Stimulated activated naive CD8-positive, alpha-beta T cell treated with anti-CD3 and anti-CD28 coated beads, Interleukin-15, Interleukin-2, amounts not matched to agents 100 ng/mL and 50 ng/mL, for 24 hours (primary cell): ENCODE results near the gene CEACAM20.
"Not testable (repeated sequence)": the region's sequence is repeated elsewhere in the genome, so short reads cannot be mapped to it uniquely, and the experiment has no call there.

ENCODE experiments used
- H3K27ac Mint-ChIP-seq: one replicate; pipeline ENCODE4 v1.8.0; 2021; ENCODE audit warnings: mild to moderate bottlenecking, mixed read lengths
- H3K27me3 Mint-ChIP-seq: one replicate; pipeline ENCODE4 v1.8.0; 2021; ENCODE audit warnings: mixed read lengths
- H3K36me3 Mint-ChIP-seq: one replicate; pipeline ENCODE4 v1.8.0; 2021; ENCODE audit warnings: low read depth, mixed read lengths
- H3K4me1 Mint-ChIP-seq: one replicate; pipeline ENCODE4 v1.8.0; 2021; ENCODE audit warnings: low read depth, mixed read lengths
- H3K4me3 Mint-ChIP-seq: one replicate; pipeline ENCODE4 v1.8.0; 2021; ENCODE audit warnings: mild to moderate bottlenecking, mixed read lengths
- H3K9me3 Mint-ChIP-seq: one replicate; pipeline ENCODE4 v1.8.0; 2021; ENCODE audit warnings: mixed read lengths

CEACAM20 gene

DNA sequence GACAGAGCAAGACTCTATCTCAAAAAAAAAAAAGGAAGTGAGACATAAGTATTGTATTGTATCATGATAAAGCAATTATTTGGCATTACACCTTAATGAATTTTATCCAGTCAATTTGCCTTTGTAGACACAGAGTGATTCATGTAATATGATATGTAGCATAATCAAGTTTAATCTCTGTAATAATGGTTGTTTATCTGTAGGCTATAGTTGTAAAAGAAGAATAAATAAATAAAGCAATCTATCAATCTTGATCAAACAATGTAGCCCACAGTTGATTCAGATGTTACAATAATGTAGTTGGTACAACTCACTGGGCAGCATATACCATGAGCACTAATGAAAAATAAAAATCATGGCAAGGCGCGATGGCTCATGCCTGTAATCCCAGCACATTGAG is 28.5 kb upstream of the CEACAM20 start:
- Mint-ChIP-seq H3K9me3 (peaks cover 12% of the 10 kb centered on the region), H3K27me3 (peaks cover 17% of the 10 kb centered on the region), H3K4me1 (no peaks in the 10 kb centered on the region), H3K4me3 (no peak overlapping the region), H3K27ac (no peak overlapping the region), H3K36me3 (no peaks in the 10 kb centered on the region)

DNA sequence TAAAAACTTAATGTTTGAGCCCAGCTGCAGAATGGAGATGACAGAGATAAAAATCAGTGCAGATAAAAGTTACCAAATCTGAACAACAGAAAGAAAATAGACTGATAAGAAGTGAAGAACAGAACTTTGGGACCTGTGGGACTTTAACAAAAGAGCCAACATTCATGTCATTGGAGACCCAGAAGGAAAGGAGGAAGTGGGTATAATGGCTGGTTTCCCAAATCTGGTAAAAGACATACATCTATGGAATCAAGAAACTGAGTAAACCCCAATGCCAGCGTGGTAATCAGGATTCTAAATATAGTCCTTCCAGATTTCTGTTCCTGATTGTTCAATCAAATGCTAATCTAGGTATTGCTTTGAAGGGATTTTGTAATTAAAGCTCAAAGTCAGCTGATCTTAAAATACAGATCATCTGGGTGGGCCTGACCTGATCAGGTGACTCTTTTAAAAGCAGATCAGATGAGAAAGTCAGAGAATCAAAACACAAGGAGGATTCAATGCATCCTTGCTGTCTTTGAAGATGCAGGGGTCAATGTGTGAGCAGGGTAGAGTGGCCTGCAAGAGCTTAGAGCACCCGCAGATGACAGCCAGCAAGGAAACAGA is 25.3 kb upstream of the CEACAM20 start:
- H3K27me3 Mint-ChIP-seq, result peaks cover 14% of the 10 kb centered on the region
- H3K4me1 Mint-ChIP-seq, result no peaks in the 10 kb centered on the region
- peaks cover 12% of the 10 kb centered on the region for H3K9me3 Mint-ChIP-seq
- no peak overlapping the region for H3K27ac Mint-ChIP-seq
- no peaks in the 10 kb centered on the region for H3K36me3 Mint-ChIP-seq
- H3K4me3 Mint-ChIP-seq, result no peak overlapping the region

DNA sequence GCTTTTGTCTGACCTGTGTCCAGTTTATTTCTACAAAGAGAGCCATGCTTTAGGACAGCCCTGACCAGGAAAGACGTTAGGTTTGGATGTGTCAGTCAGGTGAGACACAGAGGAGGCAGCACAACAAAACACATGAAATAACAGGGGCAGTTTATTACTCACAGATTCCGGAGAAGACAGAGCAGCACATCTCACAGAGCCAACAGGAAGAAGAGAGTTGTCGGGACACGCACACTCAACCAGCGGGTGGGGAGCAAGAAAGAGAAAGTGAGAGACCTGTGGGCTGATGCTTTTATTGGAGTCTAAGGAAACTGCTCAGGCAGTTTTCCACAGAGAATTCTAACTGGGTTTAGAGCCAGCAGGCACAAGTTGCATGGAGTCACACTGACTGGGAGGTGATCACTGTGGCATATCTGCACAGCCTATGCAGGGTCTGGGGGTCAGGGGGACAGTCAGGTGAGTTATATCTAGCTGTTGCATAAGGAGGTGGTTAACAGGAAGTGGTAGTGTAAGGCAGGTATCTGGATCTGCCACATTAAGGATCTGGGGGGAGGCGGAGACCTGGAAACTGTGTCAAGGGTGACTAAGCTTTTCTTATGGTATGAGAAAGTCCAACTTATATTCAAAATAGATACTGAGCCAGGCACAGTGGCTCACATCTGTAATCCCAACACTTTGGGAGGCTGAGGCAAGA is 24.1 kb upstream of the CEACAM20 start:
- H3K9me3 Mint-ChIP-seq, result peaks cover 12% of the 10 kb centered on the region
- peaks cover 14% of the 10 kb centered on the region for H3K27me3 Mint-ChIP-seq
- H3K4me3 Mint-ChIP-seq, result no peak overlapping the region
- H3K4me1 Mint-ChIP-seq, result no peaks in the 10 kb centered on the region
- no peaks in the 10 kb centered on the region for H3K36me3 Mint-ChIP-seq
- no peak overlapping the region for H3K27ac Mint-ChIP-seq

DNA sequence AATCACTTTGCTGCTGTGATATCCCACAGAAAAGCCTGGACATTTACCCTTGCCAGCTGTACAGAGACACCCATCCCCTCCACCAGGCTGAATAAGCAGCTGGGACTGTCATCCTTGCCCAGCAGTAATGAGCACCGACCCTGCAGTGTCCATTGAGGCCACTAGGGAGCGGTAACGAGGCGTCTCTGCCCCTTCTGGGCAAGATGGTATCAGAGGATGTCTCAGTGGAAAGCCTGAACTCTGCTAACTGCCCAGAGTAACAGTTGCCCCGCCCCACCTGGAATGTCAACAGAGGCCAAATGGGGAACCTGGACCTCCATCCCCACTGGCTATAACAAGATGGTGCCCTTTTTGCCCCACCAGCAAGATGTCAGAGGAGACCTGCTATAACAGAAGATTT is 22.8 kb upstream of the CEACAM20 start:
- H3K27me3 Mint-ChIP-seq, result peaks cover 14% of the 10 kb centered on the region

DNA sequence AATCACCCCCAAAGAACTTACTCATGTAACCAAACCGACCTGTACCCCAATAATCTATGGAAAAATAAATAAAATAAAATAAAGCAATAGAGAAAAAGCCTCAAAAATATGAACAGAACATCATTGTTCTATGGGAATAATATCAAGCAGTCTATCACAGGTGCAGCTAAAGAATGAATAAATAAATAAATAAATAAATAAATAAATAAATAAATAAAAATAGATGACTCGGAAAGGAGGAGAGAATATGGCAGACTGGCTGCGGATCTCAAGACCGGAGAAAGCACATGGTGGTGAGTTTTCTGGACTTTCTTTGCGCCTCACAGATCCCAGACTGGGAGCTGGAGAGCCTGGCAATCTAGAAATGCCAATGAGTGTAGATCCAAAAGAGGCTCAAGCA is 22.4 kb upstream of the CEACAM20 start:
- H3K4me3 Mint-ChIP-seq, result no peak overlapping the region
- peaks cover 14% of the 10 kb centered on the region for H3K27me3 Mint-ChIP-seq
- H3K9me3 Mint-ChIP-seq, result peaks cover 20% of the 10 kb centered on the region
- no peak overlapping the region for H3K27ac Mint-ChIP-seq
- no peaks in the 10 kb centered on the region for H3K36me3 Mint-ChIP-seq
- no peaks in the 10 kb centered on the region for H3K4me1 Mint-ChIP-seq

More for the DNA sequence above, 22.8 kb upstream of the CEACAM20 start:
- Mint-ChIP-seq H3K9me3 (peaks cover 20% of the 10 kb centered on the region), H3K36me3 (no peaks in the 10 kb centered on the region), H3K4me1 (no peaks in the 10 kb centered on the region), H3K4me3 (no peak overlapping the region), H3K27ac (no peak overlapping the region)

DNA sequence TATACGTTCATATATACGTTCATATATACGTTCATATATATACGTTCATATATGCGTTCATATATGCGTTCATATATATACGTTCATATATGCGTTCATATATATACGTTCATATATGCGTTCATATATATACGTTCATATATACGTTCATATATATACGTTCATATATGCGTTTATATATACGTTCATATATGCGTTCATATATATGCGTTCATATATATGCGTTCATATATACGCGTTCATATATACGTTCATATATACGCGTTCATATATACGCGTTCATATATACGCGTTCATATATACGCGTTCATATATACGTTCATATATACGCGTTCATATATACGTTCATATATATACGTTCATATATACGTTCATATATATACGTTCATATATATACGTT is 21.5 kb upstream of the CEACAM20 start:
- Mint-ChIP-seq H3K9me3 (peaks cover 20% of the 10 kb centered on the region), H3K27me3 (peaks cover 14% of the 10 kb centered on the region)
- H3K36me3 Mint-ChIP-seq, H3K4me1 Mint-ChIP-seq, H3K4me3 Mint-ChIP-seq, H3K27ac Mint-ChIP-seq: not testable (repeated sequence)

DNA sequence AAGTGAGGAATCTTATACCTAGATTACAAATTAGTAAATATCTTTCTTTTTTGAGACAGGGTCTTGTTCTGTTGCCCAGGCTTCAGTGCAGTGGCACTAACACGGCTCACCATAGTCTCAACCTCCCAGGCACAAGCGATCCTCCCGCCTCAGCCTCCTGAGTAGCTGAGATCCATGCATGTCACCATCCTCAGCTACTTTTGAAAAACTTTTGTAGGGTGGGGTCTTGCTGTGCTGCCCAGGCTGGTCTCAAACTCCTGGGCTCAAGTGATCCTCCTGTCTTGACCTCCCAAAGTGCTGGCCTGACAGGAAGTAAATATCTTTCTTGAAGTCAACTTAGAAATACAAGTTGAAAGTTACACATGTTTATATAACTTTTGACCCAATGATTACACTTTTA is 20.0 kb upstream of the CEACAM20 start:
- H3K9me3 Mint-ChIP-seq, result peaks cover 18% of the 10 kb centered on the region
- no peak overlapping the region for H3K4me3 Mint-ChIP-seq
- H3K27ac Mint-ChIP-seq, result no peak overlapping the region
- H3K27me3 Mint-ChIP-seq, result peaks cover 9% of the 10 kb centered on the region
- H3K4me1 Mint-ChIP-seq, result no peaks in the 10 kb centered on the region
- H3K36me3 Mint-ChIP-seq, result no peaks in the 10 kb centered on the region

DNA sequence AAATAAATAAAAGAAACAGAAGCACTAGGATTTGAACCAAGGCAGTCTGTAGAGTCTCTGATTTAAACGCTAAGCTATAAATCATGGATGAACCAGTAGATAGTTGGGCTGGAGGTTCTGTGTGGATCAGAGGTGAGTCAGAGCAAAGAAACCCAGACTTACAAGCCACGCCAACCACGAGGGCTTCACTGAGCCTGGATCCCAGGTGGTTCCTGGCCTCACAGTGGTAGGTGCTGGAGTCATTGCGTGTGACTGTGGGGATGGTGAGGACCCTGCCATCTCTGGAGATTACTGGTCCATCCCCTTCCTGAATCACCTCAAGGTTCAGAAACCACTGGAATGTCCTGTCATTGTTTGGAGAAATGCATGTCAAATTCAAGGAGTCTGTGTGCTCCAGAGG is 19.3 kb upstream of the CEACAM20 start:
- no peaks in the 10 kb centered on the region for H3K4me1 Mint-ChIP-seq
- H3K36me3 Mint-ChIP-seq, result no peaks in the 10 kb centered on the region
- H3K4me3 Mint-ChIP-seq, result no peak overlapping the region

DNA sequence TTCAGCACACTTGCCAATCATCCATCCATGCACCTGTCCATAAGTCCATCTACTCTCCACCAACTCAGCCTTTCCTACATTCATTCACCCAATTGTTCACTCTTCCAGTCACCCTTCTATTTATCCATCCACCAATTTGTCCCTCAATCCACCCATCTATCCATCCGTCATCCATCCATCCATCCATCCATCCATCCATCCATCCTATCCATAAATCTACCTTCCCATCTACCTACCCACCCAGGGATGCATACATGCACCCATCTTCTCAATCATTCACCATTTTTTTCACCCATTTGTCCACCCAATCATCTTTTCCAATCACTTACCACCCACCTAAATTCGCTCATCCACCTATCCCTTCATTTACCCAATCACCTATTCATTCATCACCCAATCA is 14.6 kb upstream of the CEACAM20 start:
- Mint-ChIP-seq H3K4me1 (no peaks in the 10 kb centered on the region), H3K36me3 (no peaks in the 10 kb centered on the region), H3K9me3 (peaks cover 16% of the 10 kb centered on the region), H3K27me3 (peaks cover 10% of the 10 kb centered on the region), H3K4me3 (no peak overlapping the region), H3K27ac (no peak overlapping the region)

More for the DNA sequence above, 19.3 kb upstream of the CEACAM20 start:
- H3K9me3 Mint-ChIP-seq, result peaks cover 17% of the 10 kb centered on the region
- H3K27me3 Mint-ChIP-seq, result peaks cover 4% of the 10 kb centered on the region
- no peak overlapping the region for H3K27ac Mint-ChIP-seq

DNA sequence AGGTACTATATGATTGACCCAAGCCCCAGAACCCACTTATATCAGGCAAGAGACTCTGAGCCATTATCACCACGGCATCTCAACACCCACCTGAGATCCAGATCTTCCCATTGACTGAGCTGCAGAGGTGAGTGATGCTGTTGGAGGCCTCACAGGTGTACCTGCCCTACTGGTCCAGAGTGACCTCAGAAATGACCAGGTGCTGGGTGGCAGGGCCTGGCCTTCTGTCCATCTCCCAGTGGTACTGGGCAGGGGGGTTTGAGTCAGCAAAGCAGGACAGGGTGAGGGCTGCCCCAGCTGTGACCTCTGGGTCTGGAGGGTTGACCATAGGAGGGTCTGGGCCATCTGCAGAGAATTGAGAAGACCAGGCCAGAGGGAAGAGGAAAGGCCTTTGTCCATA is 13.2 kb upstream of the CEACAM20 start:
- H3K4me3 Mint-ChIP-seq, result no peak overlapping the region
- H3K36me3 Mint-ChIP-seq, result no peaks in the 10 kb centered on the region

DNA sequence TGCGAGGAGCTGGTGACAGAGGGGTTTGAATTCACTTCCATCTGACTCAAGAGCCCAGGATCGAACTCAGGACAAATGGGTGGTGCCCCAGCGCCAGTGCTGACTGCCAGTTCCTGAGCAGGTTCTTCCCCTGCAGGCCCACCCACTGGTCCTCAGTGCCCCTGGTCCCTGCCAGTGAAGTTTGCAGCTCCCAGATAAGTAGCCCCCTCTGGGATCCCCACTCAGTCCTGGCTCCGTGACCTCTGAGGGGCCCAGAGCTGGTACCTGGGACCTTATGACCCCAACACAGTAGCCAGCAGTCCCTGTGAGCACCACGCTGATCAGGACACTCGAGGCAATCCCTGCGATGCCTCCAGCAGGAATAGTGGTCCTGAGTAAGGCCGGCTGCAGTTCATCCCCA is 11.3 kb upstream of the CEACAM20 start:
- no peak overlapping the region for H3K4me3 Mint-ChIP-seq
- peaks cover 22% of the 10 kb centered on the region for H3K9me3 Mint-ChIP-seq
- H3K4me1 Mint-ChIP-seq, result no peaks in the 10 kb centered on the region
- H3K27me3 Mint-ChIP-seq, result peaks cover 18% of the 10 kb centered on the region
- H3K27ac Mint-ChIP-seq, result no peak overlapping the region
- H3K36me3 Mint-ChIP-seq, result no peaks in the 10 kb centered on the region

More for the DNA sequence above, 13.2 kb upstream of the CEACAM20 start:
- Mint-ChIP-seq H3K27me3 (peaks cover 15% of the 10 kb centered on the region), H3K9me3 (peaks cover 19% of the 10 kb centered on the region), H3K4me1 (no peaks in the 10 kb centered on the region), H3K27ac (no peak overlapping the region)

DNA sequence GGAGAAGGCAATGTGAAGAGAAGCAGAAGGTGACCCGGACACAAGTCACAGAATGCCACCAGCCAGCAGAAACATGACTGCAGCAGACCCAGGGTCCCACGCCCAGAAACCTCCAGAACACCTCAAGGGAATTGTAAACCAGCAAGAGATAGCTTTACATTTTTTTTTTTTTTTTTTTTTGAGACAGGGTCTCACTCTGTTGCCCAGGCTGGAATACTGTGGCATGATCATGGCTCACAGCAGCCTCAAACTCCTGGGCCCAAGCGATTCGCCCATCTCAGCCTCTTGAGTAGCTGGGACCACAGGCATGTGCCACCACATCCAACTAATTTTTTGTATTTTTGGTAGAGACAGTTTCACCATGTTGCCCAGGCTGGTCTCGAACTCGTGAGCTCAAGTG is 10.5 kb upstream of the CEACAM20 start:
- Mint-ChIP-seq H3K4me1 (no peaks in the 10 kb centered on the region), H3K4me3 (no peak overlapping the region), H3K27ac (no peak overlapping the region), H3K36me3 (no peaks in the 10 kb centered on the region), H3K27me3 (peaks cover 18% of the 10 kb centered on the region), H3K9me3 (peaks cover 26% of the 10 kb centered on the region)

DNA sequence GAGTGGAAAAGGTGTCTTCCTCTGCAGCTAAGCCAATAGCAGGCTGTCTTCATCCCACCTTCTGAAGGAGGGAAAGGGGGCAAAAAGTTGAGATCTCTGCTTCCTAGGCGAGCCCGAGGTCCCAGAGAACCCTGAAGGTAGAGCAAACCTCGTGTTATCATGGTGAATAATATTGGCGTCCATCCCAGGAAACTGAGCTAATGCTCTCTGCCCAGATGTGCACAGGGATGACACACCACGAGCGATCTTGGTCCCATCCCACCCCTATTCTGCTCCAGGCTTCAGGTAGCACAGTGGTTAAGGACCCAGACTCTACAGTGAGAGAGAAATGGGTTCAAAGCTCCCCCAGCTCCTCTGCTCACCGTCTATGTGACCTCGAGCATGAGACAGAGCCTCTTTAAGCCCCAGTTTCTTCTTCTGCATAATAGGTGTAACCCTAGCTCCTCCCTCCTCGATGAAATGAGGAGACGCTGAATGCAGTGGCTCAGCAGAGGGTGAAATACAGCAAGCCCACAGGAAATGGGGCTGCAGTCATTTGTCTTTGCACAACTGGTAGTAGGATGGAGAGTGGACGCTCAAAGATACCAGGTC is 9.9 kb upstream of the CEACAM20 start:
- Mint-ChIP-seq H3K36me3 (no peaks in the 10 kb centered on the region), H3K27ac (no peak overlapping the region), H3K4me1 (no peaks in the 10 kb centered on the region), H3K9me3 (peaks cover 25% of the 10 kb centered on the region), H3K27me3 (peaks cover 18% of the 10 kb centered on the region), H3K4me3 (no peak overlapping the region)

DNA sequence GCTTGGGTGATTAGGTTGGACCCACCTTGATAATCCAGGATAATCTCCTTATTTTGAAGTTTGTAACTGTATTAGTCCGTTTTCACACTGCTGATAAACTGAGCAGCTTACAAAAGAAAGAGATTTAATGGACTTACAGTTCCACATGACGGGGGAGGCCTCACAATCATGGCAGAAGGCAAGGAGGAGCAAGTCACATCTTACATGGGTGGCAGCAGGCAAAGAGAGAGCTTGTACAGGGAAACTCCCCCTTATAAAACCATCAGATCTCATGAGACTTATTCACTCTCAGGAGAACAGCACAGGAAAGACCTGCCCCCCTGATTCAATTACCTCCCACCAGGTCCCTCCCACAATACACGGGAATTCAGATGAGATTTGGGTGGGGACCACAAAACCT is 5.9 kb upstream of the CEACAM20 start:
- not testable (repeated sequence) for H3K27ac Mint-ChIP-seq, H3K27me3 Mint-ChIP-seq, H3K4me1 Mint-ChIP-seq, H3K4me3 Mint-ChIP-seq, H3K36me3 Mint-ChIP-seq
- peaks cover 23% of the 10 kb centered on the region for H3K9me3 Mint-ChIP-seq

DNA sequence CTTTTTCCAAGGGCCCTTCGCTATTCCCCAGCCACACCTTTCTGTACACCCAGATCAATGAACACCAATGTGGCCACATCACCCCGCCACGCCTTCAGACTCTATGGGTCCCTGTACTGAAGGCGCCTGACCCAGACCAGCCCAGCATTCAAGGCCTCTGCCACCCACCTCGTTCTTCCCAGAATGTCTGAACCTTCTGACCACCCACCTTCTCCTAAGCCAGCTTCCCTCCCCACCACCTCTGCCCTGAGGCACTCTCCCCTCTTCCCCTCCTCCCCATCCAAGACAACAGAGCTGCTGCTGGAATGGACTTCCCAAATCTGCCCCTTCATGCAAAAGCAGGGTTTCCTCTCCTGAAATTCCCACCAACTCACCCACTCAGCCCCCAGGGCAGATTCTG is 3.3 kb upstream of the CEACAM20 start:
- H3K4me1 Mint-ChIP-seq, result no peaks in the 10 kb centered on the region
- H3K4me3 Mint-ChIP-seq, result no peak overlapping the region
- H3K27ac Mint-ChIP-seq, result no peak overlapping the region
- peaks cover 11% of the 10 kb centered on the region for H3K9me3 Mint-ChIP-seq
- H3K36me3 Mint-ChIP-seq, result no peaks in the 10 kb centered on the region
- H3K27me3 Mint-ChIP-seq, result peaks cover 5% of the 10 kb centered on the region

DNA sequence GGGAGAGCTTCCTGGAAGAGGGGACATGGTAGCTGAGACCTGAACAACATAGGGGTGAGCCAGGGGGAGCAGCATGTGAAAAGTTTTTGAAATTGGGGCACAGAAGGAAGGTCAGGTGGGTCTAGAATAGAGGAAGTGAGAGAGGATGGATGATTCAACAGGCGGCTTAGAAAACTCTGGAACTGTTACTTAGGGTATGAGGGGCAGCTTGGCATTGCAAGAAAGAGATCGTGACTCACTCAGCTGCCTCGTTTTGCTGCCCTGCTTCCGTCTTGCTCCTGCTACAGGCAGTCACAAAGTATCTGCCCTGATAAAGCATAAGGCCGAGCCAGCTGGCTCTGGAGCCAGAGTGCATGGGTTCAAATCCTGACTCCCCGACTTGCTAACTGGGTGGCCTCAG is 1.3 kb upstream of the CEACAM20 start:
- Mint-ChIP-seq H3K36me3 (no peaks in the 10 kb centered on the region), H3K4me3 (no peak overlapping the region), H3K27me3 (peaks cover 4% of the 10 kb centered on the region), H3K4me1 (no peaks in the 10 kb centered on the region), H3K27ac (no peak overlapping the region), H3K9me3 (peaks cover 7% of the 10 kb centered on the region)
